KOPT-K1 (cell line): ENCODE results near the gene ZNF335.

Source experiments
- H3K27ac ChIP-seq: fragments of 200-600 bp; sonication (generic); 2 replicates; pipeline ENCODE4 v1.5.1; 2016; ENCODE audit warnings: antibody characterized with exemption, mild to moderate bottlenecking, low read depth, low read length; ENCODE audit not compliant: poor library complexity, severe bottlenecking
- H3K36me3 ChIP-seq: fragments of 200-600 bp; sonication (generic); 2 replicates; pipeline ENCODE4 v1.5.1; 2017; ENCODE audit warnings: antibody characterized with exemption, mild to moderate bottlenecking, low read length, moderate library complexity; ENCODE audit not compliant: insufficient read depth
- H3K9me3 ChIP-seq: fragments of 200-600 bp; sonication (generic); 2 replicates; pipeline ENCODE4 v1.5.1; 2017; ENCODE audit warnings: antibody characterized with exemption, low read length, mild to moderate bottlenecking; ENCODE audit not compliant: insufficient read depth, poor library complexity, severe bottlenecking

The ZNF335 gene

DNA sequence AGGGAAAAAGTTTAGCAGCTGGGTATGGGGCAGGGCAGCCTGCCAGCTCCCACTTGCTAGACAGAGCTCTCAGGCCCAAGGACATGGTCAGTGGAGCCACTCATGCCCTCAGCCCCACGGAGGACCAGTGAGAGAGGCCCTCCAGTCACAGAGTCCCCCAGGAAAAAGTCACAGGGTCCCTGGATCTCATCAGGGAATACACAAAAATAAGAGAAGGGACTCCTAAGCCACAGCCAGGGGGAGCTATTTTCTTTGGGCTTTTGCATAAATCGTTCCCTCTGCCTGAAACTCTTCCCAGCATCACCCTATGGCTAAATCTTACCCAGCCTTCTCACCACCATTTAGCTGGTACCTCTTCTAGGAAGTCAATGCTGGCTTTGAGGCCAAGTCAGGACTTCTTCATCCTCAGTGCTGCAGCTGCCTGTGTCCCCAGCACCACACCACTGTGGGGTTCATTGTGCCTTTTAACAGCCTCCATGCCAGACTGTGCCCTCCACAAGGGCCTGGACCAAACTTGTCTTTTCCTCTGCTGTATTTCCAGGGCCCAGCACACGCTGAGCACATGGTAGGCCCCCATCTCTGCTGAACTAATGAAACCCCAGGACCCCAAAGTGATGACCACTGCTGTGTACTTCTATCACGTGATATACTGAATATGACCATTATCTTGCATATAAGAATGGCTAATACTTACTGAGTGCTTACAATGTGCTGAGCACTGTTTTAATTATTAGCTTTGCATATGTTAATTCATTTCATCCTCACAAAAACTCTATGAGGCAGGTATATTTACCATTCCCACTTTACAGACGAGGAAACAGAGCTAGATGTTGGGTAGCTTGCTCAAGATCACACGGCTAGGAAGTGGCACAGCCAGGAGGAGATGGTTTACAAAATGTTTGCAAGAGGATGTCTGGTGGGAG lies 2.0 kb downstream of the ZNF335 start:
- Histone ChIP-seq H3K9me3 (no peaks in the 10 kb centered on the region), H3K36me3 (peaks cover 50% of the 10 kb centered on the region), H3K27ac (peak overlapping the region; percentile 98)

DNA sequence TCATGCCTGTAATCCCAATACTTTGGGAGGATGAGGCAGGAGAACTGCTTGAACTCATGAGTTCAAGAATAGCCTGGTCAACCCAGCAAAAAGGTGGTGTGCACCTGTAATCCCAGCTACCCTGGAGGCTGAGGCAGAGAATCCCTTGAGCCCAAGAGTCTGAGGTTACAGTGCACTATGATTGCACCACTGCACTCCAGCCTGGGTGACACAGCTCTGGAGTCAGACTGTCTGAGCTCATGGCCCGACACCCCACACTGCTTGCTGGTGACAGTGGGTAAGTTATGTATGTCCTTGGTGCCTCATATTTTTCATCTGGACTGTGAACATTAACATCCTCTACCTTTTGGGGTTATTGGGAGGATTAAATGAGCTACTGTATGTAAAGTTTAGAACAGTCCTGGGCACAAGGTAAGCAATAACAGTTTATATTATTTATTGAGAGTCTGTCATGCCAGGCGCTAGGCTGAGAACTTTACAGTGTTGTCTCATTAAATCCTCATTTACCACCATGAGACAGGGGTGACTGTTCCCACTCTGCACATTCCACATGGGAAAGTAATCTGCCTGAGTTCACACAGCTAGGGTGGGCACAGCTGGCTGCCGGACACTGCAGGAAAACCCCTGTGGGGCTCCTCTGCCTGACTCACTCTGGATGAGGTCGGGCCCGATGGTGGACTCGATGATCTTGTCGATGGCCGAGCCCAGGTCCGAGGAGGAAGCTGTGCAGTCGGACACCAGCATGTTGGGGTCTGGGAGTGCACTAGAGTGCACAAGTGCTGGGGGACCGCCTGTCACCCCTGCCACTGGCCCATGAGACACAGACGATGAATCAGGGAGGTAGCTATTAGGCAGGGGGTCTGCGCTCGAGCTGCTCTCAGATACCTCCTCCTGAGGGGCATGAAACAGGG lies 2.9 kb downstream of the ZNF335 start:
- peaks cover 59% of the 10 kb centered on the region for H3K36me3 ChIP-seq
- H3K9me3 ChIP-seq: no peaks in the 10 kb centered on the region
- peak overlapping the region; percentile 98 for H3K27ac ChIP-seq

DNA sequence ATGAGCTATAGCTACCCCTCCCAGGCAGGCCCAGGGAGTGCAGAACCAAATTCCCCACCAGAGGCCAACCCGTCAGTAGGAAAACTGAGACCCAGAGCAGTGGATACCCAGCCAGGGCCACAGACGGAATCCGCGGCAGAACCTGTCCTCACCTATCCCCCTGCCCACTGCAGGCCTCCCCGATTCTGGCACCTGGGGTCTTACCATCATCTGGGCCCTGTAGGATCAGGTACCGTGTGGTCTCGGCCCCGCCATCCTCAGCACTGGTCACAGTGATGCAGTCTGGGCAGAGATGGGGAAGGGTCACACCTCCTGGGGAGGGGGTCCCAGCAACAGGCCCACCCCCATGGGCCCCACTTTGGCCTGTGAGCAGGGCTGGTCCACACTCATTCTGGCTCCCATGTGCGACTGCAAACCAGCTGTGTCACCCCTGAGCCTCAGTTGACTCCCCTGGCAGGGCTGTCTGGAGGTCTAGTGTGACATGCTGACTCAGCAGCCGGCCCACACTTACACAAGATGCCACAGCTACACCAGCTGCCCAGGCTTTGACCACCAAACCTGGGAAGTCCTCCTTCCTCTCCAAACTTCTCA lies 3.8 kb downstream of the ZNF335 start:
- peaks cover 68% of the 10 kb centered on the region for H3K36me3 ChIP-seq
- H3K9me3 ChIP-seq: no peaks in the 10 kb centered on the region
- no peak overlapping the region for H3K27ac ChIP-seq

DNA sequence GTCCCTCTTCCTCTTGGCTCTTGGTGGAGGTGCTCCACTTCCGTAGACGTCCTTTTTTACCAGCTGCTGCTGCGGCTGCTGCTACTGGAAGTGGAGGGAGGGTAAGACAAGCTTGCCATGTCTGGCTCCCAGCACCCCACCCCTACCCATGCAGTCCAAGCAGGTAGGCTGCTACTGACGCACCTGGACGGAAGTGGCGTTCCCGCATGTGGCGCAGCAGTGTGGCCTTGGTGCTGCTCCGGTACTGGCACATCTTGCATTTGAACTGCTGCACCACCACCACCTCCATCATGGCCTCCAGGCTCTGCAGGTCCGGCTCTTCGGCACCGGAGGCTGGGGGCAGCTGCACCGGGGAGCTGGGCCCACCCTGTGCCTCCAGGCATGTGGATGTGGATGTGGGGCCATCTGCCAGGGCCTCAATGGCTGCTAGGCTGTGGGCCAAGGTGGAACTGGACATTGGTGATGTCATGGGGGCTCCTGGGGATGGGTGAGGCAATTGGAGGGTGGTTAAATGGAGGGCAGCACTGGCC lies 4.4 kb downstream of the ZNF335 start:
- H3K27ac ChIP-seq: no peak overlapping the region
- H3K36me3 ChIP-seq: peaks cover 73% of the 10 kb centered on the region

DNA sequence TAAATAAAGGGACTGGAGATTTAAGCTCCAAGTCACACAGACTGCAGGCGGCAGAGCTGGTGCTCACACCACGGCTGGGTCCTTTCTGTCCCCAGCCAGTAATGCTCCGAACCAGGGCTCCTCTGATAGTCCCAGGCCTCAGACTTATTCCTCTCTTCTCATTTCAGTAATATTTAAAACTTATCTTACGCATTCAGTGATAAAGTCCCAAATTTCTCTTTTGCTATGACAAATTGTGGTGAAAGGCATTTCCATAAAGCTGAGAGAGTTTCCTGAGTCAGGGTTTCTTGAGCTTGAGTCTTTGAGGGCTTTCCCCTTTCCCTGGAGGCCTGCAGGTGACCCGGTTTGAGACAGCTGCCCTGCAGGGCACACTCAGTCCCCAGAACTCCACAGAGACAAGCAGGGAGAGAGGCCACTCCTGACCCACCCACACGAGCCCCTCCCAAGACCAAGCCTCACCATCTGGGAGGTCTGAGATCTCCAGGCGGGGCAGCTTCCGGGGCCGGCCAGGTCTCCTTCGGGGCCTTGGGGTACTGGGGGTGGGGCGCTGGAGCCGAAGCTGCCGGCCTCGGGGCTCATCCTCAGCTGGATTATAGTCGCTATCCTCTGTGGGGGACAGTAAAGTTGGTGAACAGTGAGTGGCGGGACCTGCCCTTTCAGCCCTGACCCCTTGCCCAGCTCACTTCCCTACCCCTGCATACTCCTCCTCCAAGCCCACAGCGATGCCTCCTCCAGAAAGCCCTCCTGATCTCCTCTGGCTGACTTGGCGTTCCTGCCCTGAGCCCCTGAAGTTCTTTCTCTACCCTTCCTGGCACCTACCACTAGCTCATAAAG lies 6.6 kb downstream of the ZNF335 start:
- no peaks in the 10 kb centered on the region for H3K9me3 ChIP-seq
- peaks cover 96% of the 10 kb centered on the region for H3K36me3 ChIP-seq
- H3K27ac ChIP-seq: no peak overlapping the region

More for the DNA sequence above, 4.4 kb downstream of the ZNF335 start:
- no peaks in the 10 kb centered on the region for H3K9me3 ChIP-seq

DNA sequence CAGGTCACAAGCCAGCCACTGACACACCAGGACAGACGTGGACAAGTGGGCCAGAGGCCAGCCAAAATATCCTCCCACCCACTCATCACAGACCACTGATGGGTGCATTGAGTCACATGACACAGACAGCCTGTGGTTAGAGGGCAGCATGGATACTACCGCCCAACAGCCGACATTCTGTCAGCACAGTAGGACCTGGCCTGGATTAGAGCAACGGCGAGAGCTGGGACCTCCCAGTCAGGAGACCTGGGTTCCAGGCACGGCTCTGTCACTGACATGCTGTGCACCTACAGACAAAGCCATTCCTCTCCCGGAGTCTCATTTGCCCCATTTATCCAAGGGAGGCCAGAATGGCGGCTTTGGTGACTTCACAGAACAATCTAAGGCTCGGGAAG lies 8.0 kb downstream of the ZNF335 start:
- H3K36me3 ChIP-seq: peaks cover 99% of the 10 kb centered on the region
- H3K27ac ChIP-seq: no peak overlapping the region
- H3K9me3 ChIP-seq: no peaks in the 10 kb centered on the region

DNA sequence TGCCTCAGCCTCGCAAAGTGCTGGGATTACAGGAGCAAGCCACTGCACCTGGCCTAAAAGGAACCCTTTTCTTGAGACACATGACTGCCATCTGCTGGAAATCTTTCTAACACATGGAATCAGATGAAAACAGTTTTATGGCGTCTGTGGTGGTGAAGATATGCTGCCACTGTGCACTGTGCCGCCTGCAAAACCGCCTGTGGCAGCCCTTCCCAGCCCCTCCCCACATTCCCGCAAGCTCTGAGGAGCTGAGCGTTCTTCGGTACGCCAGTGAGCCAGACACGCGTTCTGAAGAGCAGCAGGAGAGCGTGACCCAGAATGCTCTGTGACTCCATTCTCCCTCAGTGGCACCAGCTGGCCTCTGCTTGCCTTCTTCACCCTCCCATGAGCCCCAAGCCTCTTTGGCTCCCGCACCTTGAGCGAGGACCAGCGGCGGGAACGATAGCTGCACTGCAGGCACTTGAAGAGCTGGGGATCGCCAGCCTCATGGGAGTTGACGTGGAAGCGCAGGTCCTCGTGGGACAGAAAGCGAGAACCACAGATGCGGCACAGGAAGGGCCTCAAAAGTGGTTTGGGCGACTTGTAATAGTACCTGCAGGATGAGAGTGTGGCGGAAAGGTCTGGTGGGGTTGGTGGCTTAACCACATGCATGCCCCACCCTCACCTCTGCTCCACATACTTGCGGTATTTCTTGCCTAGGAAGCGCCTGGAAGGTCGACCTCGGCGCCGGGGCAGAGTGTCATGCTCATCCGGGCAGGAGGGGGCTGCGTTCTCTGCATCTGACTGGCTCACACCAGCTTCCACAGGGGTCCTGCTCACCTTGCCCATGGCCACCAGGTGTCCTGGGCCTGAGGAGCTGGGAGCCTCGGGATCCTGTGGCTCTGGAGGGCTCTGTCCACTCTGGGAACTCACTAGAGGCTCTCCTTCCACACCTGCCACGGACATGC lies 8.7 kb downstream of the ZNF335 start:
- Histone ChIP-seq H3K27ac (no peak overlapping the region), H3K36me3 (peaks cover 99% of the 10 kb centered on the region), H3K9me3 (no peaks in the 10 kb centered on the region)

DNA sequence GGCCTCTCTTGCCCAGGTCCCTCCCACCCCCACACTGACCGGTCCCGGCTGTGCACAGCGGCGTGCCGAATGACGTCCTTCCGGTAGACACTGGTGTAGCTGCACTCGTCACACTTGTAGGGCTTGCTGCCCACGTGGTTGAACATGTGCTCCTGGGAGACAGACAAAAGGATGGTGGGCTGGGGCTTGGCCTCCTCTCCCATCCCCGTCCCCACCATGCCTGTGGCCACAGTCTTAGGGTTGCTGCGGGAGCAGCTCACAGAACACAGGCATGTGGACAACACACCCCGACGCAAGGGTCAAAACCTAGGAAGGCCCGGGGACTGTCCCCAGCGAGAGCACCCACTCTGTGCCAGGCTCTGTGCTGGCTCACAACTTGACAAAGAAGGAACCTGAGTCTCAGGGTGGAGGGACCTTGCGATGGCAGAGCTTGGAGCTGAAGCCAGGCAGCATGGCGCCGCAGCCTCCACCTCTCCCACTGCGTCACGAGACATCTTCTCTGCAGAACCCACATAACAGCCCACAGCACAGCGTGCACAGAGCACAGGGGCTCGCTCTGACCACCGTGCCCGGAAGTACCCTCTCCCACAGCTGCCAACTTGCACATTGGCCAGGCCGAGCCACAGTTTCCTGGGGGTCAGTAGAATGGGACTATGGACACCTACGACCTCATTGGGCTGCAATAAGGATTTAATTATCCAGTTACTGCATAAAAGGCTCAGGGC lies 9.8 kb downstream of the ZNF335 start:
- peaks cover 99% of the 10 kb centered on the region for H3K36me3 ChIP-seq
- no peaks in the 10 kb centered on the region for H3K9me3 ChIP-seq
- H3K27ac ChIP-seq: no peak overlapping the region

DNA sequence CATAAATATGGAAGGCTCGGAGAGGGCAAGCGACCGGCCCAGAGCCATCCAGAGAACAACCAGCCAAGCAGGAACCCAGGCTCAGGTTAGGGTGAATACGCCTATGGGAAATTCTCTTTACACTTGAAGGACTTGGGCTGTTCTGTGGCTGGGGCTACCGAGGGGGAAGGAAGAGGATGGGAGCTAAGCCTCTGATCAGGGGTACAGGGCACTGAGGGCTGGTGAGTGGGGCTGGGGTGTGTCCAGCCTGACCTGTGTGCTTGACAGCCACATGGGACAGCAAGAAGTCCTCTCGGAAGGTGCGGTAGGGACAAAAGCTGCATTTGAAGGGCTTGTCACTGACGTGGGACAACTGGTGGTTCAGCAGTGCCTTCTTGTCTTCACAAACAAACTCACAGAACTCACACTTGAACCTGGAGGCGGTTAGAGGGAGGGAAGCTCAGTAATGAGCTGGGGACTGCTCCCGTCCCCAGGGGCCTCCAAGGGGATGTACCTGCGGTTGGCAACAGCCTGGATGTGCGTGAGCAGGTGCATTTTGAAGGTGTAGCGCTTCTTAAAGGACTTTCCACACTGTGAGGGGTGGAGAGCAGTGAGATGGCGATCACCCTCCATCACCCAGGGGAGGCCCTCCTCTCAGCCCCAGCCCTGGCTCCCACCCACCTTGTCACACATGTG lies 11.9 kb downstream of the ZNF335 start:
- Histone ChIP-seq H3K9me3 (no peaks in the 10 kb centered on the region), H3K27ac (no peak overlapping the region), H3K36me3 (peaks cover 98% of the 10 kb centered on the region)

DNA sequence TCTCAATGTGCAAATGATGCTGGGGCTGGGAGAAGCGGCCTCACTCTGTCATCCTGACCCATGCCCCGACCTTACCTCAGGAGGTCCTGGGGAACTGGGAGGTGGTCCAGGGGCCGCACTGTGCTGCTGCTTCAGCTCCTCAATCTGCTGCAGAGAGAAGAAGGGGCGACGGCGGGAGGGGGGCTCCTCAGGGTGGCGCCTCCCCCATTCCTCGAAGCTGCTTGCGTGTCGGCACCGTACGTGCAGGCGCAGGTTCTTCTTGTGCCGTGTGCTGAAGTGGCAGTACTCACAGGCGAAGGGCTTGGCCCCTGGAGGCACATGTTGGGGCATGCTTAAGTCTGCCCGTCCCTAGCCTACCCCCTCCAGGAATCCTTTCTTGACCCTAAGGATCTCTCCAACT lies 12.9 kb downstream of the ZNF335 start:
- H3K9me3 ChIP-seq: no peaks in the 10 kb centered on the region
- H3K27ac ChIP-seq: no peak overlapping the region
- H3K36me3 ChIP-seq: peaks cover 98% of the 10 kb centered on the region

DNA sequence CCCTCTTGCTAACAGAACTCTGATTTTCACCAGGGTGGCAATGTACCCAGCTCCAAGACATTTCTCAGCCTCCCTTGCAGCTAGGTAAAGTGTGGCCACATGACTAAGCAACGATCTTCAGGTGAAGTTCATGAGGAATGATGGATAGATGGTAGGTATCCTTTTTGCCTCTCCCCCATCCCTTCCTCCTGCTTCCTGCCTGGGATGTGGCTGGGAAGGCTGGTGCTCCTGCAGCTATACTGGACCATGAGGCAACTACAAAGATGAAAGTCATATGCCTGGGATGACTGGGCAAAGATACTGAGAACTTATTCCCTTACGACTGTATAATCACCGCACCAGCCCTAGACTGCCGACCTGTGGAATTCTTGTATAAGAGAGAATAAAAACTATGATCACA lies 13.4 kb downstream of the ZNF335 start:
- no peaks in the 10 kb centered on the region for H3K9me3 ChIP-seq
- no peak overlapping the region for H3K27ac ChIP-seq
- peaks cover 98% of the 10 kb centered on the region for H3K36me3 ChIP-seq

DNA sequence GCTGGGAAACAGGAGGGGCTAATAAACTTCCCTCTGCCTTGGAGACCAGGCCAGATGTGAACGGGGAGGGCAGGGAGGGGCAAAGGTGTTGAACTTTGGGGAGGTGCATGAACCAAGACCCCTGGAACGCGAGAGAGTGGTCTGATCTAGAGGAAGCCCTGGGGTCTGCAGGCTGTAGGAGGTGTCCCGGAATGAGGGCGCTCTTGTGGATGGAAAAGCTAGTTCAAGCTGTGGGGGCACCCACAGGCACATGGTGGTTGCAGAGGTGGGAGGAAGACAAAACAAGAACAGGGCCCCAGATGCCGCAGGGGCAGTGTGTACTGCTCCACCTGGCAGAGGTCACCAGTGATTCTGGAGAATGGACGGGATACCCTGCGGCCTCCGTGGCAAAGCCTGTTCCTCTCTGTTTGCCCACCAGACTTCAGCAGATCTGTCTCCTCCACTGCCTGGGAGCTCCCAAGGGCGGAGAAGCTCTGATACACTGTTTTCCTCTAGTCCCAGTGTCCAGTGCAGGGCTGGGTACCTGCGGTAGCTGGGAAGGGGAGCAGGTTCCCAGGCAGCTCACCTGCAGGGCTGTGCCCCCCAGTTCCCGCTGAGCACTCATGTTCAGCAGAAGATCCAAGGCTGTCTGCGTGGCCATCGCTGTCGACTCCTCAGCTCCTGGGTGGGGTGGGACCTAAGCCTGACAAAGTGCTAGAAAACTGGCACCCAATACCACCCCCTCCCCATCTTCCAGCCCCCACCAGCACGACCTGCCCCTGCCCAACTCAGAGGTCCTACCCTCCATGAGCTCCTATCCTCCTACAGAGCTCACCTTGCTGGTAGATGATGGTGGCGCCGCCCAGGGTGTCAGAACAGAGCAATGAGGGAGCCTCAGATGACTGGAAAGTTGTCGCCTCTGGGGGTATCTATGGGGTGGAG lies 14.7 kb downstream of the ZNF335 start:
- Histone ChIP-seq H3K36me3 (peaks cover 98% of the 10 kb centered on the region), H3K27ac (no peak overlapping the region), H3K9me3 (no peaks in the 10 kb centered on the region)
